H1 (cell line): ENCODE measurements around the gene LIFR. TPM values are rescaled to one million over a fixed set of nuclear protein-coding genes. Genes with fewer than 3 reads are reported as not detected.

Source experiments
- CTCF ChIA-PET: fragments of 300-600 bp; sonication (Branson Sonifier 250); formaldehyde crosslinking; loops from one replicate; lab custom pipeline; 2021; ENCODE audit not compliant: partially characterized antibody; lab: Charles Lee
- POLR2A ChIA-PET: fragments of 300-600 bp; sonication (Branson Sonifier 250); formaldehyde crosslinking; loops from one replicate; lab custom pipeline; 2021; ENCODE audit warnings: inconsistent platforms; ENCODE audit not compliant: partially characterized antibody; lab: Charles Lee
- DNase-seq, 2 experiments: peaks; one replicate each; pipeline versions ENCODE4 v3.0.0 to v3.0.0-alpha.2; 2010 to 2022; ENCODE audit warnings: low spot score in 2 of 2, low read depth in 1 of 2, mixed read lengths in 1 of 2
- FAIRE-seq: peaks from 2 replicates; lab custom pipeline; 2011; peaks lifted over from hg19 to GRCh38; lab: Jason Lieb, UNC
- H2AFZ ChIP-seq: 2 replicates; pipeline ENCODE4 v1.8.1; 2012; ENCODE audit warnings: low read length, inconsistent platforms
- H2AK5ac ChIP-seq: 2 replicates; pipeline ENCODE4 v1.6.1; 2013; ENCODE audit warnings: low read depth, low read length
- H2BK120ac ChIP-seq: replicated peaks from 2 replicates; pipeline ENCODE3; 2013; ENCODE audit warnings: low read depth, low read length, inconsistent platforms
- H2BK12ac ChIP-seq: 2 replicates; pipeline ENCODE4 v1.6.1; 2013; ENCODE audit warnings: low read depth, low read length
- H2BK15ac ChIP-seq: 2 replicates; pipeline ENCODE4 v1.6.1; 2013; ENCODE audit warnings: low read length
- H2BK20ac ChIP-seq: 2 replicates; pipeline ENCODE4 v1.6.1; 2013; ENCODE audit warnings: low read length
- H2BK5ac ChIP-seq: 2 replicates; pipeline ENCODE4 v1.6.1; 2013; ENCODE audit warnings: low read depth, low read length
- H3K14ac ChIP-seq: 2 replicates; pipeline ENCODE4 v1.6.1; 2013; ENCODE audit warnings: inconsistent platforms; ENCODE audit not compliant: insufficient read length
- H3K18ac ChIP-seq: 2 replicates; pipeline ENCODE4 v1.6.1; 2013; ENCODE audit warnings: low read length; ENCODE audit errors: extremely low read depth
- H3K23ac ChIP-seq: 2 replicates; pipeline ENCODE4 v1.6.1; 2013; ENCODE audit warnings: inconsistent platforms; ENCODE audit not compliant: insufficient read length
- H3K23me2 ChIP-seq: 2 replicates; pipeline ENCODE4 v1.6.1; 2013; ENCODE audit warnings: low read depth, low read length
- H3K27ac ChIP-seq: 2 replicates; pipeline ENCODE4 v1.6.1; 2011; ENCODE audit warnings: low read depth, low read length, inconsistent platforms
- H3K27me3 ChIP-seq, 4 experiments: replicated peaks in 1 of 4; 1 replicate in 1 of 4; 2 replicates in 3 of 4; pipeline versions ENCODE4 v1.6.1 to v1.8.1; 2011 to 2013; ENCODE audit warnings: low read length in 3 of 4, mild to moderate bottlenecking in 3 of 4, inconsistent platforms in 2 of 4, mixed read lengths in 2 of 4, moderate library complexity in 1 of 4; ENCODE audit not compliant: control insufficient read depth in 3 of 4, insufficient read depth in 3 of 4; ENCODE audit errors: extremely low read depth in 1 of 4
- H3K36me3 ChIP-seq, 4 experiments: 2 replicates each; pipeline versions ENCODE4 v1.6.1 to v1.8.1; 2011 to 2013; ENCODE audit warnings: mild to moderate bottlenecking in 4 of 4, low read length in 3 of 4, moderate library complexity in 2 of 4, control low read depth in 1 of 4, inconsistent platforms in 1 of 4; ENCODE audit not compliant: insufficient read depth in 4 of 4, control insufficient read depth in 2 of 4
- H3K4ac ChIP-seq: replicated peaks from 2 replicates; pipeline ENCODE3; 2013; ENCODE audit warnings: low read length, low read depth, mixed read lengths, inconsistent platforms; ENCODE audit not compliant: insufficient read length
- H3K4me1 ChIP-seq, 4 experiments: replicated peaks in 1 of 4; 1 replicate in 1 of 4; 2 replicates in 3 of 4; pipeline versions ENCODE4 v1.6.1 to v1.8.1; 2011 to 2013; ENCODE audit warnings: low read length in 3 of 4, inconsistent platforms in 2 of 4, mixed read lengths in 1 of 4; ENCODE audit not compliant: insufficient read depth in 4 of 4, control insufficient read depth in 3 of 4
- H3K4me2 ChIP-seq, 2 experiments: 2 replicates each; pipeline versions ENCODE4 v1.6.1 to v1.8.1; 2011 to 2013; ENCODE audit warnings: low read depth in 2 of 2, low read length in 2 of 2, control low read depth in 1 of 2, inconsistent platforms in 1 of 2, mild to moderate bottlenecking in 1 of 2; ENCODE audit not compliant: insufficient read depth in 1 of 2
- H3K4me3 ChIP-seq, 4 experiments: fragments of 200-600, 300-600 bp in 1 of 4; sonication (generic), shearing (Covaris generic), sonication (Bioruptor Twin) in 1 of 4; 2 replicates each; pipeline versions ENCODE4 v1.5.1 to v1.8.1; 2011 to 2016; ENCODE audit warnings: low read length in 4 of 4, low read depth in 3 of 4, control low read depth in 2 of 4, inconsistent platforms in 2 of 4, mild to moderate bottlenecking in 2 of 4, mixed read lengths in 1 of 4, moderate library complexity in 1 of 4; ENCODE audit not compliant: insufficient read depth in 2 of 4; ENCODE audit errors: extremely low read depth in 1 of 4
- H3K56ac ChIP-seq: replicated peaks from 2 replicates; pipeline ENCODE3; 2013; ENCODE audit warnings: low read depth, mild to moderate bottlenecking, mixed read lengths, low read length, inconsistent platforms; ENCODE audit not compliant: insufficient read length
- H3K79me1 ChIP-seq: 2 replicates; pipeline ENCODE4 v1.6.1; 2013; ENCODE audit warnings: low read depth, low read length, control low read depth
- H3K79me2 ChIP-seq, 2 experiments: 2 replicates each; pipeline versions ENCODE4 v1.6.1 to v1.8.1; 2012 to 2013; ENCODE audit warnings: low read length in 2 of 2, mild to moderate bottlenecking in 2 of 2, inconsistent platforms in 1 of 2; ENCODE audit not compliant: insufficient read depth in 2 of 2, control insufficient read depth in 1 of 2
- H3K9ac ChIP-seq, 4 experiments: replicated peaks in 1 of 4; 1 replicate in 1 of 4; 2 replicates in 3 of 4; pipeline versions ENCODE4 v1.6.1 to v1.8.1; 2011 to 2013; ENCODE audit warnings: low read depth in 3 of 4, low read length in 3 of 4, control low read depth in 2 of 4, mild to moderate bottlenecking in 2 of 4, moderate library complexity in 2 of 4, inconsistent platforms in 1 of 4; ENCODE audit errors: extremely low read depth in 1 of 4
- H3K9me3 ChIP-seq, 2 experiments: 2 replicates each; pipeline versions ENCODE4 v1.6.1 to v1.8.1; 2012 to 2013; ENCODE audit warnings: mild to moderate bottlenecking in 2 of 2, moderate library complexity in 2 of 2, control low read depth in 1 of 2, inconsistent platforms in 1 of 2, low read depth in 1 of 2, low read length in 1 of 2, mixed read lengths in 1 of 2; ENCODE audit not compliant: insufficient read depth in 2 of 2
- H4K20me1 ChIP-seq, 2 experiments: replicated peaks in 1 of 2; 2 replicates each; pipeline versions ENCODE3 to v1.8.1; 2011 to 2013; ENCODE audit warnings: inconsistent platforms in 2 of 2, low read length in 2 of 2, mild to moderate bottlenecking in 1 of 2; ENCODE audit not compliant: insufficient read depth in 2 of 2, control insufficient read depth in 1 of 2
- H4K5ac ChIP-seq: 2 replicates; pipeline ENCODE4 v1.6.1; 2013; ENCODE audit warnings: low read length, low read depth, mixed read lengths, inconsistent platforms; ENCODE audit not compliant: insufficient read length
- H4K8ac ChIP-seq: 2 replicates; pipeline ENCODE4 v1.8.0; 2013; ENCODE audit warnings: mild to moderate bottlenecking, moderate library complexity, low read length, inconsistent platforms; ENCODE audit not compliant: insufficient read depth; ENCODE audit errors: extremely low read depth
- H4K91ac ChIP-seq: replicated peaks from 2 replicates; pipeline ENCODE3; 2013; ENCODE audit warnings: low read length, mixed read lengths, inconsistent platforms; ENCODE audit not compliant: insufficient read length
- BRCA1 ChIP-seq: IDR thresholded peaks from 2 replicates; pipeline ENCODE4 v1.6.1; 2012; ENCODE audit warnings: low read depth, low read length, improper control_type of control experiment
- JUN ChIP-seq: IDR thresholded peaks from 2 replicates; pipeline ENCODE4 v1.6.1; 2011; ENCODE audit warnings: low read depth, mild to moderate bottlenecking, improper control_type of control experiment, low read length
- KDM1A ChIP-seq: fragments of 200-600, 300-600 bp; sonication (generic); IDR thresholded peaks from 2 replicates; pipeline ENCODE4 v1.7.1; 2016; ENCODE audit warnings: mild to moderate bottlenecking, low read length, borderline replicate concordance
- POLR2A ChIP-seq, 2 experiments: IDR thresholded peaks; 1 replicate in 1 of 2; 2 replicates in 1 of 2; pipeline ENCODE4 v1.6.1; 2011; ENCODE audit warnings: low read depth in 2 of 2, low read length in 2 of 2, mild to moderate bottlenecking in 2 of 2; ENCODE audit errors: control extremely low read depth in 1 of 2
- SAP30 ChIP-seq: fragments of 300-600 bp; sonication (generic); IDR thresholded peaks from 2 replicates; pipeline ENCODE4 v1.7.1; 2012; ENCODE audit warnings: low read length, moderate library complexity, mild to moderate bottlenecking, inconsistent platforms; ENCODE audit not compliant: insufficient read depth, insufficient replicate concordance
- SIX5 ChIP-seq: IDR thresholded peaks from 2 replicates; pipeline ENCODE4 v1.6.1; 2011; ENCODE audit warnings: mild to moderate bottlenecking, low read depth, low read length
- WGBS, 2 experiments: shearing (Covaris generic) in 1 of 2; methylation state at CpG; one replicate each; pipeline versions ENCODE4 v1.1.6 to v1.1.7; 2013 to 2015; ENCODE audit warnings: low lambda C conversion rate in 2 of 2, mixed read lengths in 2 of 2, inconsistent platforms in 1 of 2, low coverage in 1 of 2, missing lambda C conversion rate in 1 of 2; ENCODE audit not compliant: insufficient replicate concordance in 2 of 2, insufficient coverage in 1 of 2, insufficient read length in 1 of 2; ENCODE audit errors: extremely low coverage in 1 of 2, missing lambda C conversion rate in 1 of 2; 5-methylcytosine and 5-hydroxymethylcytosine counted together
- polyA plus RNA-seq, 7 experiments: library from polyadenylated mRNA; depleted of rRNA in 3 of 7; stranded (reverse) in 5 of 7; unstranded in 2 of 7; fragments of >200 nt in 5 of 7; fragments of 200-250 nt in 2 of 7; gene quantifications; 1 replicate in 5 of 7; 2 replicates in 1 of 7; 4 replicates in 1 of 7; pipeline versions ENCODE4 v1.2.1 to v1.2.3, GENCODE V29; 2011 to 2013; ENCODE audit warnings: missing spikeins in 2 of 7, mixed read lengths in 2 of 7
- total RNA-seq: library from RNA; stranded (reverse); fragmentation: NEBNext Ultra II Directional; extraction: Animal tissue kit (Norgen Biotek cat#: 25700); gene quantifications from 2 replicates; pipeline ENCODE4 v1.2.1, GENCODE V29; 2021

Gene LIFR
- total and polyA plus RNA-seq, 2 of the 8 experiments (the other 6 are each of a cell fraction or from before 2014, with no cell fraction given) = 2.0 to 18.9 TPM

GRCh38 chr5:38455796-38456330 is 100.6 kb downstream of the LIFR start:
- Histone ChIP-seq H3K27me3 (no peaks in the 10 kb centered on the region), H2BK12ac (no peak overlapping the region), H3K4me1 (no peaks in the 10 kb centered on the region), H3K4me2 (no peak overlapping the region), H3K23me2 (no peaks in the 10 kb centered on the region), H3K56ac (no peak overlapping the region), H3K9me3 (no peaks in the 10 kb centered on the region), H4K91ac (no peak overlapping the region), H4K5ac (no peak overlapping the region), H3K79me2 (no peaks in the 10 kb centered on the region), H4K20me1 (no peaks in the 10 kb centered on the region), H4K8ac (no peak overlapping the region), H3K36me3 (no peaks in the 10 kb centered on the region), H3K23ac (no peak overlapping the region), H2AFZ (no peak overlapping the region), H3K27ac (no peak overlapping the region), H2BK5ac (no peak overlapping the region), H2BK120ac (no peak overlapping the region), H3K79me1 (no peaks in the 10 kb centered on the region), H3K18ac (no peak overlapping the region), H2BK15ac (no peak overlapping the region), H3K9ac (no peak overlapping the region), H2BK20ac (no peak overlapping the region), H3K4ac (no peak overlapping the region), H2AK5ac (no peak overlapping the region), H3K14ac (no peak overlapping the region), H3K4me3 (no peak overlapping the region)
- CTCF ChIA-PET = interaction anchor here (0.5 to 1.9 kb wide), 5 partner anchors 8 to 354 kb away, joined by 3 to 6 read pairs (median 5); no protein-coding TSS in a partner anchor
- DNase-seq = no peak
- FAIRE-seq = no peak
- WGBS, 2 experiments = 95% methylated on average over 8 of the region's 8 CpGs; no CpG with 5 or more reads in 1 of the 2 experiments
- POLR2A ChIA-PET = no interaction called here
- TF ChIP-seq BRCA1 = no peak
- TF ChIP-seq KDM1A = no peak
- no peak for TF ChIP-seq SIX5
- no peak for TF ChIP-seq SAP30
- no peak for TF ChIP-seq POLR2A (IDR thresholded peaks at IDR 0.05; ENCODE audit: control extremely low read depth in 1 of 2, low read depth in 2 of 2, low read length in 2 of 2)
- no peak for TF ChIP-seq JUN
